CD4-positive, alpha-beta T cell treated with Interleukin-17A for 1 hour (primary cell): ENCODE data around the gene HIPK2.
A peak's percentile ranks its signal among the peaks of the same experiment; 100 is the strongest.
"Not testable (repeated sequence)": the region's sequence is repeated elsewhere in the genome, so short reads cannot be mapped to it uniquely, and the experiment has no call there.

Experiments
- DNase-seq: peaks from one replicate; pipeline ENCODE4 v3.0.0-alpha.2; 2020

HIPK2 gene

GRCh38 chr7:139691253-139691781, 86.5 kb downstream of the HIPK2 start:
- no peak for DNase-seq

GRCh38 chr7:139687980-139688632, 89.7 kb downstream of the HIPK2 start:
- no peak for DNase-seq

DNA sequence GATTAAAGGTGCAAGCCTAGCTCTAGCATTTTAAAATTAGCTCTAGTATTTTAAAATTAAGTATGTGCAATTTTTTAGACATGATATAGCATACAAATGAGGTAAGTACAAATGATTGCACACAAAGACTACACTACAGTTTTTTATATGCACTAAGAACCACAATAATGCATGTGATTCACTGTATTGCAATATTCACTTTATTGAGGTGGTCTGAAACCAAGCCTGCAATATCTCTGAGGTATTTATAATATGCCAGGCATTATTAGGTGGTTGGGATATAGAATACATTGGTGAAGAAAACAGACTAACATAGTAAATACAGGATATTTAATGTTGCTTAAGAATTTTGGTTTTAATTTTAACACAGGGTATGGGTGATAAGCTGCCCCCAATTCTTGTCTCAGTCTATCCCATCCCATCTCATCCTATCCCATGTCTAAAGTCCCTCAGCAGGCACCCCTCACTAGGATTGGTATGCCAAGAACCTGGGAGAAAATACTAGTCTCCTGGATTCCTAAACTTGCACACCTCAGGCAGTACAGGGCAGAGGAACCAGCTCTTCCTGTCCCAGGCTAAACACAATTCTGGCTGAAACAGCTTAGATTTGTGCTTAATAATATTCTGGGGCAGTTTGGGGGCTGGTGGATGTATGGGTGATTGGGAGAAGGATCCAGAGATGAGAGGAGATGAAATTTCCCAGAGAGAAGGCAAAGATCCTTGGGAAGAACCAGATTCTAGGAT, 90.4 kb downstream of the HIPK2 start:
- DNase-seq = no peak

GRCh38 chr7:139683137-139683921, 94.5 kb downstream of the HIPK2 start:
- DNase-seq = no peak

GRCh38 chr7:139682136-139683013, 95.4 kb downstream of the HIPK2 start:
- no peak for DNase-seq

DNA sequence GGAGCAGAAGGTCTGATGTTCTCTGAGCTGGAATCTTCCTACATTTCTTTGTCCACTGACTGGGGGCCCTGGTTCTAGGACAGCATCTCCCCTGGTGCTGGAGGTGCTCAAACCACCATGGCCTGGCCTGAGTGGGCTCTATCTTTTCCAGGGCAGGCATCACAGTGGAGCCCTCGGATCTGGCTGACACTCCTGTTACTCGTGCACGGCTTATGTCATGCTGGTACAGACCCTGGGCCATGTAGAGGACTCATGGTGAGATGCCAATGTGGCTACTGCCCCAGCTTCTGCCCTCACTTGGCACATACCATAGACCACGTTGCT, 96.0 kb downstream of the HIPK2 start:
- no peak for DNase-seq

DNA sequence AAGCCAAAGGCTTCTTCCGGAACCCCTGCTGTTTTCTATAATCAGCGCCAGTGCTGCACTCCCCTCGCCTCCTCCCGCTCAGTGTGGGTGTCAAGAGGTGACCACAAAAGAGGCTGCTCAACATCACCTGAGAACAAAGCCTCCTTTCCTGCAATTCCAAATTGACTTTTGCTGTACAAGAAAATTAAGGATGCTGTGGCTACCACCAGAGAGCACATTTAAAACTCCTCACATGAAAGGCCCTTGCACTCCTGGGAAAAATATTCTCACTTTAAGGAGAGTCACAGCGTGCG, 96.4 kb downstream of the HIPK2 start:
- DNase-seq = no peak

DNA sequence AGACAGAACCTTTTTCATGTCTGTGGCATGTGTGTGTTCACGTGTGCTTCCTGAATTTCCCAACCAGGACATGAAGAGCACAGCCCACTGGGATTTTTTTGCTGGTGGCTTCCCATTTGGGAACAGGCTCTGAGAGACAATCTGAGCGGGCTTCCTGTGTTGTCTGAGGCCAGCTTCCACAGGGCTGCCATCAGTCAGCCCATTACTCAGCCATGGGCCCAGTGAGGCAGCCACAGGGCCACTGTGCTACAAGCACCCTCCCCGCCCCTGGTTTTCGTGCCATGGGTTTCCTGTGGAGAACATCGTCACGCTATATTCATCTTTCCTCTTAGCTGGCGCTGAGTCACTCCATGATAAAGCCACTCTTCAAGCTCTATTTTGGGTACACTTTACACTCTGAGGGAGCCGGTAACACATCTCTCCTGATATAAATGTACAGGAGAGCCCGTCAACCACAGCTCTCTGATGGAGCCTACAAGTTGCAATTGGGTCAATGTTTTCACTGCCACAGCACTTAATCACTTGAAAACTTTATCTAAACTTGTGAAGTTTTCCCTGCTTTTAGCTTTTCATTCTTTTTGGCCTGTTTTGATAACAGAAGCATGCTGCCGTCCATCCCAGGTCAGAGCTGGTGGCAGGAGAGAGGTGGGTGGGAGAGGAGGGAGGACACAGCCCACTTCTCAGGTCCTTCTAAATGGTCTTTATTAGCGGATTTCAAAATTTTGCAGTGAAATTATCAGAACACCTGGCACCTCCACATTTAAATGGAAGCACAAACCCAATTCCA, 96.9 kb downstream of the HIPK2 start:
- DNase-seq = peak; percentile 7

- no peak for DNase-seq
Observed at GRCh38 chr7:139679731-139680594, 97.8 kb downstream of the HIPK2 start.

DNA sequence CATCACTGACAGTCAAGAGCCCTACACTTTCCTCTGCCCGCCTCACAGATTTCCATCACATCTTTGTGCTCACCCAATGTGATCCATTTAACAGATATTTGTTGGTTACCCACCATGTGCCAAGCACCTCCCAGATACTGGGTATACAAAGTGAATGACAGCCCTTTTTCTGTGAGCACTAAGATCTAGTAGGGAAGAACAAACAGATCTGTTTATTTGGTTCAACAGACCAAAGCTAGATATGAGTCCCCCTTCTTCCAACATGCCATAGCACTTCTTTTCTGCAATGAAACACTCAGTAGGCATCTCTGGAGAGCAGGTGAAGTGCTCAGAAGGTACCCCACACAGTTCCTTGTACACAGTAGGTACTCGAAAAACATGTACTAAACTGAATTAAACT, 101.4 kb downstream of the HIPK2 start:
- no peak for DNase-seq

DNA sequence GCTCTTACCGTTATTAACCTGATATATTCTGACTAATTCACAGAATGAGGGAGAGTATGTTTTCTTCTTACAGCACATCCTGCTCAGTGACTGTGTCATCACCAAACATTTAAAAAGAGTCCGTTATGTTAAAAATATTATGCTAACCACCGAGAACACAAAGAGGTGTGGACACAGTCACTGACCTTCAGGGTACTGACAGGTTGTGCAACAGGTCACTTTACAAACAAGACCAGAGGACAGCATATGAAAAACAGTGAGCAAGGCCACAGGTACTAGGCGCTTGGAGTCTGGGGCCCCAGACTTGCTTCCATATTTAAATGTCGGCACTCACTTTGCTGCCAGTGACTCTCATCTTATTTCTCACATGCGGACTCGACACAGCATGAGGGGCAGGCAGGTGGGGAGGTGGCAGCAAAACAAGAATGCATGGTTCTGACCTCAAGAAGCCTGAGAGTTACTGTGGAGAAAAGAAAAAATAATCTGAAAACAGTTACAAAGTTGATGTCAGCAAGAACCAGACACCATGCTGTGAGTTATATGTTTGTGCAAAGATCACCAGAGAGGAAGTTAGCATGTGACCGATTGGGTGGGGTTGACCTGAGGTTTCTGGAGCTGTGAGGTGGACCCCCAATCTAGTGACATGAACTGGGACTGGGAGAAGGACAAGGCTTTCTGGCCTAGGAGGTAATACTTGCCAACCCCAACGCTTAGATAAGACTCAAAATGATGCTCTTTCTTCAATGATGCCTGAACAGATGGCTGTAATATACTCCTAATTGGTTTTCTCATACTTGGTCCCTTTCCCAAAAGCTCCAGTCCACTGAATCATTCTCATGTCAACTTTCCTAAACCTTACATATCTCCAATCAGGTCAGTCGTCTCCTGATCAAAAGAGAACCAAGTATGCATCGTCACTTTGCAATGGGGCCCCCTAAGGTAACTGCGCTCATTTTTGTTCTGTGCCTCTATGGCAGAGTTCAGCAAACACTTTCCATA, 102.4 kb downstream of the HIPK2 start:
- DNase-seq = no peak

- no peak for DNase-seq
Observed at GRCh38 chr7:139674752-139675126, 103.1 kb downstream of the HIPK2 start.

GRCh38 chr7:139674341-139674740, 103.5 kb downstream of the HIPK2 start:
- DNase-seq = no peak

DNA sequence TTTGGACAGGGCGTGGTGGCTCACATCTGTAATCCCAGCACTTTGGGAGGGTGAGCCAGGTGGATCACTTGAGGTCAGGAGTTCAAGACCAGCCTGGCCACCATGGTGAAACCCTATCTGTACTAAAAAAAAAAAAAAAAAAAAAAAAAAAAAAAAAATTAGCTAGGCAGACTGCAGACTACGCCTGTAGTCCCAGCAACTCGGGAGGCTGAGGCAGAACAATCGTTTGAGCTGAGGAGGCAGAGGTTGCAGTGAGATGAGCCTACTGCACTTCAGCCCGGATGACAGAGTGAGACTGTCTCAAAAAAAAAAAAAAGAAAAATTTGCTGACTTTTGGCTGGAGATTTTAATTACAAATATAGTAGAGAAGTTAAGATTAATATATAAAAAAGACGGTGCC, 104.0 kb downstream of the HIPK2 start:
- no peak for DNase-seq

GRCh38 chr7:139673230-139673629, 104.6 kb downstream of the HIPK2 start:
- DNase-seq = no peak

GRCh38 chr7:139671967-139672366, 105.8 kb downstream of the HIPK2 start:
- no peak for DNase-seq

GRCh38 chr7:139670662-139671061, 107.1 kb downstream of the HIPK2 start:
- not testable (repeated sequence) for DNase-seq

DNA sequence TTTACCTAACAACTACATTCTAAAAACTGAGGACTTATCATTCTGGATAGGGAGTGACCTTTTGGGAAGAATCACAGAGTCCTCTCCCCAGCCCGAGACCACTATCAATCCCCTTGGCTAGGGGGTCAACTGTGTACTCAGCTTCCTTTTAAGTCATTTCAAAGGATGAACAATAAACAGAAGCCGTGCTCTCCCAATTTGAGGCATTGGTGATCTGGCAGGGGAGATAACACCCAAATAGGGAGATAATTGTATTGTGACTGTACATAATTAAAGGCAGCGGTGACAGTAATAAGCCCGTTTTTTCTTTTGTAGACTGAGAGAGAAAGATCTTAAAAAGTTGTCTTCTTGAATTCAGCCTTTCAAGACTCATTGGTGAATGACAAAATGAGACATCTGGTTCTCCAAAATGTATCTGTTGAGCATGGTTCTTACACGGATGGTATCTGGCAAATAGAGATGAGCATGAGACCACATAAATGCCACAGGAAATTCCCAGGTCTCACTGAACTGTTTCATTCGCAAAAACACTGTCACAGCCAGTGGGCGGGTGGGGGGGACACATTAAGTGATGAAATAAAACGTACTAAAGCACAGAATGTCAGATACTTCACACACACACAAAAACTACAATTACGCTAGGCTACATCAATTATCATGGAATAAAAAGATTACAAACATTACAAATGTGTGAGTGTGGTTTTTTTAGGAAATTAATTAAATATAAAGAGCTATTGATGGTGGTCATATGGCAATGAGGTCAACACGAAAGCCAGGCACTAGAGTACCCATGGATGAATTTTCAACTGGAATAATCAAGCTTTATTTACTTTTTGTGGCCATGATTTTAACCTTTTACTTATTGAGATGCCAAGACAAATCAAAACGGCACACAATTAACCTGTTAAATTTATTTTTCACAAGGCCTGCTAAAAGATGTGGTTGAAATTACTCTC, 108.4 kb downstream of the HIPK2 start:
- no peak for DNase-seq

DNA sequence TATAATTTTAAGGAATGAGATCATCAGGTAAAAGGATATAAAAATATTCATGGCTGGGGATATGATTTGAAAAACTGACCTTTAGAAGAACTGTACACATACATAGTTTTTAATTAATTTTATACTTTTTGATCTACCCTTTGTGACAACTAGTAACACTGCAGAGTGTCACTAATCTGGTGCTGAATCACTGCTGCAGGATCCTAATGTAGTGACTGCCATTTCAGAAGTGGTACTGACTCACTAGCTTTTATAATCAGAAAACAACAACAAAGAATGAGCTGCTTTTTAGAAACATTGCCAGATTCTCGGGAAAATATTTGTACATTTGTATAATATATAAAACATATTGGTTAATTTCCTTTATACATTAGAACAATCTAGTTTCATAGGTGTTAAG, 110.4 kb downstream of the HIPK2 start:
- DNase-seq = no peak
